Stimulated activated CD4-positive, alpha-beta T cell treated with anti-CD3 and anti-CD28 coated beads, Interleukin-15, amount 100 ng/mL, for 24 hours (primary cell): Measurements from ENCODE around the gene TRAK1.
A peak's percentile ranks its signal among the peaks of the same experiment; 100 is the strongest.

Experiments used
- DNase-seq: peaks from one replicate; pipeline ENCODE4 v3.0.0-alpha.2; 2020

The TRAK1 gene

GRCh38 chr3:42067326-42067725 is 23.8 kb upstream of the TRAK1 start:
- no peak for DNase-seq

- DNase-seq, result no peak
These were observed 22.7 kb upstream of the TRAK1 start for GRCh38 chr3:42068303-42069088.

- no peak for DNase-seq
These were observed 21.1 kb upstream of the TRAK1 start for GRCh38 chr3:42070089-42070488.

GRCh38 chr3:42070524-42070923 is 20.6 kb upstream of the TRAK1 start:
- no peak for DNase-seq

DNA sequence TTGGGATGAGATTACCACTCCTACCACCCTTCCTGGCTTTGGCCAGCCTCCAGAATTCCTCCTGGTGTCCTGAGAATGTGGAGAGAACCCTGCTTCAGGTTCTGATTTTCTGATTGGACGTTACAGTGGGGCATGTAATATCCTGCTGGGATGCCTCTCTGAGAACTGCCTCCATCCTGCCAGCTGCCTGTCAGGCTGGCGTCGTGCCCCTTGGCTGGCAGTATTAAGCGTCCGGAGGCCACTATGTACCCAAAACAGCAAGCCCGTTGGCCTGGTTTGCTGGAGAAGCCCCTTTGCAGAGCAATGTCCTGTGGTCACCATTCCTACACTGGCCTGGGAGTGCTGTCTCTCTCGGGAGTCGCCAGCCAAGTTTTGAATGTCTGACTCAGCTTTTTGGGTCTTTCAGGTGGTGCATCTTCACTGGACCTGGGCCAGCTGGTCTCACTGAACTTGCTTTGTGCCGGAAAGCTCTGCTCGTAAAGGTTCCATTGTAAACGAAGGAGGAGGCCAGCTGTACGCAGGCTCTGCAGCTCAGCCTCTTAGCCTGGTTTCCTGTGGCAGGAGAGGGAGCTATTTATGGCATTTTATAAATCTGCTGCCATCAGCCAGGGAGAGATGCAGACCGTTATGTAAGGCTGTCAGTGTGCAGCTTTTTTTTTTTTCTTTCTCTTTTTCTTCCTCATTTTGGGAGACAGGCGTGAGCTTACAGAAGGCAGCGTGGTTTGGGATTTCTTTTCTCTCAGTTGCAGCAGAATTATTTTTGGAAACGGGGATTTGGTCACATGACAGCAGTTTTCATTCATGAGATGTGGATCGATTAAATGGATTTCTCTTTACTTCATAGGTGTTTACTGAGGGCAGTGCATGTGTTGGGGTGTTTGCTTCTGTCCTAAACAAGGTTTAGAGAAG is 19.0 kb upstream of the TRAK1 start:
- DNase-seq, result no peak

- no peak for DNase-seq
These were observed 18.3 kb upstream of the TRAK1 start for GRCh38 chr3:42072831-42073301.

DNA sequence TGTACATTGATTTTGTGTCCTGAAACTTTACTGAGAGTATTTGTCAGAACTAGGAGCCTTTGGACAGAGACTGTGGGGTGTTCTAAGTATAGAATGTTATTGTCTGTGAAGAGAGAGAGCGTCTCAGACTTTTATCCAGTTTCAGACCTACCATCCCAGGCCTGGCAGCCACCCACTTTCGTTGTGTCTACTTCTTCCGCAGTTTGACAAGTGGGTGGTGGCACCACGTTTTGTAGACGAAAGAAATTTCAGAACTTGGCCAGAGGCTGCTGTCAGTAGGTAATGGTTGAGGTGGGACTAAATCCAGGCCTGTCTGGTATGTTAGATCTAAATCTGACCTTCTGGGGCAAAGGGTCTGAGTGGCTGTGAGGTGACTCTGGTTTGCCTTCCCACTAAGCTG is 13.4 kb upstream of the TRAK1 start:
- DNase-seq, result no peak

DNA sequence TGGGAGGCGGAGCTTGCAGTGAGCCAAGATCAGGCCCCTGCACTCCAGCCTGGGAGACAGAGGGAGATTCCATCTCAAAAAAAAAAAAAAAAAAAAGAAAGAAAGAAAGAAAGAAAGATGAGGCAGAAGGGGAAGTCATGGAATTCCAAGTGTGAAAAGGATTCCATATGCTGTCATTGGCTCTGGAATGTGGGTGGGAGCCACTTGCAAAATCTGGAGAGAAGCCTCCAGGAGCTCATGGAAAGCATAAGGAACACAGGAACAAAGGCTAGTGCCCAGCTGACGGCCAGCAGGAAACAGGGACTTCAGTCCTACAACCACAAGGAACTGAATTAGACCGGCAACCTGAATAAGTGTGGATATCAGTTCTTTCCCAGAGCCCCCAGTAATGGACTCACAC is 12.5 kb upstream of the TRAK1 start:
- DNase-seq, result no peak

- no peak for DNase-seq
These were observed 11.3 kb upstream of the TRAK1 start for GRCh38 chr3:42079701-42080452.

DNA sequence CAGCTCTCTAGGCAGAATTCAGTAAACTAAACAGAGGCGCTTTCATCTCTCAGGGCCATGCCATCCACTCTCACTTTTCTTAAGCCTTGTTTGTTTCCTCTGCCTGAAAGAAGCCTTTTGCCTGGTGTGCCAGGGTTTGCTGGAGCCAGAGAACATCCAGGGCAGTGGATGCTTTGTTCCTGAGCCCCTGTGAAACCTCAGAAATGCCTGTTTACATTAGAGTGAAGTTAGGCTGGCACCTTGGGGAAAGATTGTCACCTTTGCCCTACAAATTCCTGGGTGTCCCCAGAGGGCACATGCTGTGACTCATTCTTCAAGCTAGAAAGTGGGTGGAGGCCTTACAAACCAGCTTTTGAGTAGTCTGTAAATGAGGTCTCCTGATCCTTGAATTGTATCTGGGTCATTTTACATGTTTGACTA is 10.7 kb upstream of the TRAK1 start:
- DNase-seq, result peak; percentile 21

DNA sequence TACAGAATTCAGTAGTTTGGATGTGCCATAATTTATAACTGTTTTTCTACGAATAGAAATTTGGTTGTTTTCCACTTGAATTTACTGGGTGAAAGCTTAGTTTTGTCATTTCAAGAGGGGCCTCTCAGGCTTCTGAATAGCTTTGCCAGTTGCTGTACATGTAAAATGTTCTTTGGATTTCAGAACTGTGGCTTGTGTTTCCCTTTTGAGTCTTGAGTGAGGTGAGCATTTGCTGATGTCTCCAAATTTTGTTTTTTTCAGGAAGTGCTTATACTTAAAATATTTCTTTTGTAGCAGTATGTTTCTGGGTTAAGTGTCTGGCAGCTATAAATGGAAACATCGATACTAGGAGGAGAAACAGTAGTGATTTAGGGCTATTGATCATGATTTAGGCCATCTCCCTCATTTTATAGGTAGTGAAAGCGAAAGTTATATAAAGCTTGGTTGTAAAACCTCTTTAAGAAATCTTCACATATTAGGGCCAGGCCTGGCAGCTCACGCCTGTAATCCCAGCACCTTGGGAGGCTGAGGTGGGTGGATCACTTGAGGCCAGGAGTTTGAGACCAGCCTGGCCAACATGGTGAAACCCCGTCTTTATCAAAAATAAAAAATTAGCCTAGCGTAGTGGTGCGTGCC is 9.2 kb upstream of the TRAK1 start:
- DNase-seq, result no peak

DNA sequence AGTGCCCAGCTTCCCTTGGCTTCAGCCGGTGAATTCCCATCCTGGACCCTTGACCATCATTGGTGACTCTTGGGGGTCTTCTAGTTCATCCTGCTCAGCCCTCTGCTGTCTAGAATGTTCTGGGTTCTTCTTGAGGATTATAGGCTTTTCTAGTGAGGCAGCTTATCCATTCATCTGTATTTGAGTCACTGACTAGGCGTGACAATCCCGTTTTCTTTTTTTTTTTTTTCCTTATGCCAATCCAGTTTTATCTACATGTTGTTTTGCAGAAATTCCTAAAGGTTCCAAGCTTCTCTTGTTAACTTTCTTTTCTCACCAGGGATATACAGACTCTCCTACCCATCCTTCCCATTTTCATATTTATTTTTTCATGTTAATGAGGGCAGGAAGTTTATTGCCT is 6.6 kb upstream of the TRAK1 start:
- no peak for DNase-seq

- peak; percentile 16 for DNase-seq
These were observed 5.3 kb upstream of the TRAK1 start for GRCh38 chr3:42085641-42086376.

DNA sequence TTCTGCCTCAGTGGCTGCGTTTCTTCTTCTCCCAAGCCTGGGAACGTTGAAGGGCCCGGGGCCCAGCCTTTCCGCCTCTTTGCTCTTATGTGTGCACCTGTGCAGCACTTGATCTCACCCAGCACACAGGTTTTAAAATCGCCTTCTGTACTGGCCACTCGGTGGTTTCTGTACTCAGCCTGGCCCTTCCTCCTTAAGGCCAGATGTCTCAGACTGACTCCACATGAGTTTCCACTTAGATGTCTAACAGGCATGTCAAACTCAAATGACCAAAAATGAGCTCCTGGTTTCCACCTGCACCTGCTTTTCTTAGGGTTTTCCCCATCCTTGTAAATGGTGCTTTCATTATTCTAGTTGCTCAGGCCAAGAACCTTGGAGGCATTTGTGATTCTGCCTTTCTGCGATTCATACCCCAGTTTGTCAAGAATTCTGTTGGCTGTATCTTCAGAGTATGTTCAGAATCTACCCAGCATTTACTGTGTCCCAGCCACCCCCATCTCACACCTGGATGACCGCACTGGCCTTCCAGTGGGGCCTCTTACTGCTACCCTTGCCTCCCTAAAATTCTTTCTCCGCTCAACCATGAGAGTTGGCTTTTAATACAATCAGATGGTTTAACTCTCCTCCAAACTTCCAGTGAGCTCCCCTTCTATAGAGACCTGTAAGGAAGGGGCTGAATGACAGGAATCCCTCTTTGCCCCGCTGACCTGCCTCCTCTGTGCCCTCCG is 2.2 kb upstream of the TRAK1 start:
- no peak for DNase-seq

DNA sequence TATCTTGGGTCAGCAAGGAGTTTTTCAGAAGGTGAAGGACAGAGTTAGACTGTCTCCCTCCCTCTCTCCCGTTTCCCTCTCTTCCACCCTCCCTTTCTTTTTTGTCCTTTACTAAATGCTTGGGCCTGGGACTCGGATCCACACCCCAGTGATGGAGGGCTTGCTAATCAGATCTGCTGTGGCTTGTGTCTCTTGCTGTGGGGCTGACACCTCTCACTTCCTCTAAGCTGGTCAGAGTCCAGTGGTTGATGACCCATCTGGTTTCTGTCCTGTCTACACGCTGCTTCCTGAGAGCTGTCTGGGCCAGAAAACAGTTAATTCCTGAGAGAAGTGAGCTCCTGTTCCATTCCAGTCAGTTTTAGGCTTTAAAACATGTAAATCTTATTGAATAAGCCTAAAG is 849 bp downstream of the TRAK1 start:
- no peak for DNase-seq

DNA sequence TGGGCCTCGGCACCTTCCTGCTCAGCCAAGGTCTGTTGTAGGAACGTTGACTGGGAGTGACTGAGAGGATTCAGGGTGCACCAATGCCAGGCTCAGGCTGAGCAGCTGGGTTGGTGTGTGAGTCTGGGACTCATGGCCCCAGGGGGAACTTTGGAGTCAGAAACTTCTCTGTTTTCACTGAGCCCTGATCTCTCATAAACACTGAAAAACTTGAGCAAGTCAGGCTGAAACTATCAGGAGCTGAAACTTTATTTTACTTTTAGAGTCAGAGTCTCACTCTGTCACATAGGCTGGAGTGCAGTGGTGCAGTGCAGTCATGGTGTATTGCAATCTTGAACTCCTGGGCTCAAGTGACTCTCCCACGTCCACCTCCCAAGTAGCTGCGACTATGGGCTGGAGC is 3.0 kb downstream of the TRAK1 start:
- DNase-seq, result peak; percentile 17

DNA sequence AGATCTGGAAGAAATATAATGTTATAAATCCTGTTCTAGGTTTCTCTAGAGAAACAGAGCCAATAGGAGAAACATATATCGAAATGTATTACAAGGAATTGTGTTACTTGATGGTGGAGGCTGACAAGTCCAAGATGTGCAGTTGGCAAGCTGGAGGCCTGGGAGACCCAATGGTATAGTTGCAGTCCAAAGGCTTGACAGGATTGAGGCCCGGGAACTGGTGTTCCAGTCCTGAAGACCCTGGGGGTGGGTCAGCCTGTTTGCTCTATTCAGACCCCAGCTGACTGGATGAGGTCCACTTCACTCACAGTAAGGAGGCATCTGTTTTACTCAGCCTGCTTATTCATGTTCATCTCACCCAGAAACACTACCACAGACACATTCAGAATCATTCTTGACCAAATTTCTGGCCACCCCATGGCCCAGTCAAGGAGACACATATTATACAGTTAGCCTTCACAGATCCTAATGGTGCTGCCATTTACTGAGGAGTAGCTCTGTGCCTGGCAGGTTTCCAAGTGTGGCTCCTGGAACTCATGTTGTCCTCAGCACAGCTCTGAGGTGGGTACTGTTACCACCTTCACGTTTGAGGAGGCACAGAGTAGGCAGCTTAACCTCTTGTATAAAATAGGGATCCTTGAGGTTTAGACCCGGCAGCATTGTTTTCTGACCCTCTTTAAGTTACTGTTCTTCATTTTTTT is 3.7 kb downstream of the TRAK1 start:
- DNase-seq, result no peak

GRCh38 chr3:42095540-42095939 is 4.4 kb downstream of the TRAK1 start:
- no peak for DNase-seq

GRCh38 chr3:42096796-42097565 is 5.8 kb downstream of the TRAK1 start:
- peak; percentile 50 for DNase-seq

DNA sequence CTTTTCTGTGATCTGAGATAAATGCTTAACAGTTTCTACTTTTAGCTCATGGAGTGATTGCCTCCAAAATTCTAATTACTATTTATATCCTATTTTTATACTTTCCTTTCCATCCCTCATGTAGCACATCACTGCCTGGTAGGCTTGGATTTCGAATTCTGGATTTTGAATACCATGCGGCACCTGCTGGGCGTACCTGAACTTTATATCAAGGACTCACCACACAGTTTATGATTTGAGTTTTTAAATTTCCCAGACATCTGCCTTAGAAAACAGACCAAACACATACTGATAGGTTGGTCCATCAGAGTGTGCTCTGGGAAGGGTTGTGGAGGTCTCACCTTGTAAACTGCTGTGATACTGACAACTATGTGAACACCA is 6.4 kb downstream of the TRAK1 start:
- no peak for DNase-seq
